CD8-positive, alpha-beta memory T cell (primary cell): Measurements from ENCODE around the gene LRRFIP1. TPM values are rescaled to one million over a fixed set of nuclear protein-coding genes. Genes with fewer than 3 reads are reported as not detected.

Experiments
- CTCF ChIA-PET: fragments of 350-600 bp; sonication (Branson Sonifier 250); formaldehyde crosslinking; loops from one replicate; lab custom pipeline; 2021; ENCODE audit warnings: antibody characterized with exemption; lab: Charles Lee
- POLR2A ChIA-PET: fragments of 350-600 bp; sonication (Branson Sonifier 250); formaldehyde crosslinking; loops from one replicate; lab custom pipeline; 2021; ENCODE audit warnings: antibody characterized with exemption; lab: Charles Lee
- DNase-seq, 5 donors: peaks; one replicate each; pipeline versions ENCODE4 v3.0.0 to v3.0.0-alpha.2; 2020 to 2022; ENCODE audit warnings: mixed read lengths in 1 of 5
- H3K27ac ChIP-seq: one replicate; pipeline ENCODE4 v1.7.0; 2013; ENCODE audit warnings: low read depth, mild to moderate bottlenecking, low read length, moderate library complexity
- H3K27me3 ChIP-seq: 2 replicates; pipeline ENCODE4 v1.7.0; 2013; ENCODE audit warnings: low read length, mild to moderate bottlenecking; ENCODE audit not compliant: insufficient read depth, poor library complexity, severe bottlenecking
- H3K36me3 ChIP-seq: 2 replicates; pipeline ENCODE4 v1.7.0; 2013; ENCODE audit warnings: mild to moderate bottlenecking, low read length, moderate library complexity; ENCODE audit not compliant: insufficient read depth
- H3K4me1 ChIP-seq: 2 replicates; pipeline ENCODE4 v1.7.0; 2013; ENCODE audit warnings: mild to moderate bottlenecking, low read length, moderate library complexity; ENCODE audit not compliant: insufficient read depth
- H3K4me3 ChIP-seq: 2 replicates; pipeline ENCODE4 v1.7.0; 2013; ENCODE audit warnings: mild to moderate bottlenecking, low read length
- H3K9me3 ChIP-seq: 2 replicates; pipeline ENCODE4 v1.7.0; 2013; ENCODE audit warnings: mild to moderate bottlenecking, low read length
- H3K27ac Mint-ChIP-seq, 8 donors: one replicate each; pipeline ENCODE4 v1.8.0; 2020 to 2021; ENCODE audit warnings: mixed read lengths in 8 of 8, mild to moderate bottlenecking in 6 of 8, inconsistent platforms in 3 of 8, moderate library complexity in 3 of 8
- H3K27me3 Mint-ChIP-seq, 2 donors: one replicate each; pipeline ENCODE4 v1.8.0; 2020 to 2021; ENCODE audit warnings: mixed read lengths in 2 of 2, mild to moderate bottlenecking in 1 of 2, moderate library complexity in 1 of 2
- H3K36me3 Mint-ChIP-seq, 3 donors: one replicate each; pipeline ENCODE4 v1.8.0; 2020 to 2021; ENCODE audit warnings: mixed read lengths in 3 of 3, inconsistent platforms in 1 of 3, mild to moderate bottlenecking in 1 of 3
- H3K4me1 Mint-ChIP-seq, 3 donors: one replicate each; pipeline ENCODE4 v1.8.0; 2020 to 2021; ENCODE audit warnings: mixed read lengths in 3 of 3, inconsistent platforms in 1 of 3, mild to moderate bottlenecking in 1 of 3
- H3K4me3 Mint-ChIP-seq, 7 donors: one replicate each; pipeline ENCODE4 v1.8.0; 2020 to 2021; ENCODE audit warnings: mixed read lengths in 7 of 7, mild to moderate bottlenecking in 6 of 7, moderate library complexity in 4 of 7, inconsistent platforms in 2 of 7
- H3K9me3 Mint-ChIP-seq, 5 donors: one replicate each; pipeline ENCODE4 v1.8.0; 2020 to 2022; ENCODE audit warnings: mixed read lengths in 5 of 5, mild to moderate bottlenecking in 3 of 5, moderate library complexity in 2 of 5, inconsistent platforms in 1 of 5
- polyA plus RNA-seq: library from polyadenylated mRNA; unstranded; fragments of 300-500 nt; fragmentation: Illumina TruSeq; gene quantifications from one replicate; pipeline ENCODE4 v1.2.3, GENCODE V29; 2021
- total RNA-seq, 2 experiments: library from RNA; stranded (reverse); gene quantifications; one replicate each; pipeline ENCODE4 v1.2.3, GENCODE V29; 2021

Gene LRRFIP1
- total and polyA plus RNA-seq, 3 experiments from 2014 or later = 128 to 192 (median 188) TPM

GRCh38 chr2:237612527-237613357 lies 14.6 kb upstream of the LRRFIP1 start:
- ChIA-PET CTCF (no interaction called here), POLR2A (no interaction called here)
- Histone ChIP-seq H3K9me3 (no peaks in the 10 kb centered on the region), H3K4me1 (peaks cover 19% of the 10 kb centered on the region), H3K4me3 (no peak overlapping the region), H3K27me3 (no peaks in the 10 kb centered on the region), H3K36me3 (no peaks in the 10 kb centered on the region), H3K27ac (no peak overlapping the region)
- H3K36me3 Mint-ChIP-seq = no peaks in the 10 kb centered on the region
- peak overlapping the region in 1 of 8 donors; percentile 32 for H3K27ac Mint-ChIP-seq
- H3K4me1 Mint-ChIP-seq = peaks cover 12 to 15% (median 15%) of the 10 kb centered on the region in 3 donors
- H3K27me3 Mint-ChIP-seq = peaks cover 8 to 18% of the 10 kb centered on the region in 2 donors
- H3K4me3 Mint-ChIP-seq = no peak overlapping the region
- H3K9me3 Mint-ChIP-seq = no peaks in the 10 kb centered on the region
- DNase-seq = no peak

GRCh38 chr2:237613679-237614078 lies 13.7 kb upstream of the LRRFIP1 start:
- H3K27me3 Mint-ChIP-seq = peaks cover 12 to 18% of the 10 kb centered on the region in 2 donors
- no peak overlapping the region for H3K4me3 Mint-ChIP-seq
- Histone ChIP-seq H3K36me3 (no peaks in the 10 kb centered on the region), H3K4me3 (no peak overlapping the region), H3K4me1 (peaks cover 19% of the 10 kb centered on the region), H3K9me3 (no peaks in the 10 kb centered on the region), H3K27me3 (no peaks in the 10 kb centered on the region), H3K27ac (no peak overlapping the region)
- no peak for DNase-seq
- POLR2A ChIA-PET = no interaction called here
- peak overlapping the region in 2 of 8 donors; percentile 49 to 63 for H3K27ac Mint-ChIP-seq
- peaks cover 12 to 17% (median 15%) of the 10 kb centered on the region in 3 donors for H3K4me1 Mint-ChIP-seq
- H3K9me3 Mint-ChIP-seq = no peaks in the 10 kb centered on the region
- CTCF ChIA-PET = no interaction called here
- H3K36me3 Mint-ChIP-seq = no peaks in the 10 kb centered on the region

GRCh38 chr2:237614151-237614720 lies 13.2 kb upstream of the LRRFIP1 start:
- H3K27me3 ChIP-seq = no peaks in the 10 kb centered on the region
- ChIA-PET CTCF (no interaction called here), POLR2A (no interaction called here)

GRCh38 chr2:237615631-237616249 lies 11.6 kb upstream of the LRRFIP1 start:
- Histone ChIP-seq H3K4me3 (no peak overlapping the region), H3K4me1 (peaks cover 19% of the 10 kb centered on the region), H3K27ac (no peak overlapping the region), H3K27me3 (no peaks in the 10 kb centered on the region), H3K36me3 (no peaks in the 10 kb centered on the region), H3K9me3 (no peaks in the 10 kb centered on the region)
- Mint-ChIP-seq H3K9me3 (no peaks in the 10 kb centered on the region), H3K27me3 (peaks cover 5 to 12% of the 10 kb centered on the region in 2 donors), H3K27ac (peak overlapping the region in 1 of 8 donors; percentile 48), H3K4me3 (no peak overlapping the region), H3K36me3 (no peaks in the 10 kb centered on the region), H3K4me1 (peaks cover 12 to 17% (median 15%) of the 10 kb centered on the region in 3 donors)
- DNase-seq = no peak
- POLR2A ChIA-PET = no interaction called here
- CTCF ChIA-PET = no interaction called here

More at GRCh38 chr2:237614151-237614720, 13.2 kb upstream of the LRRFIP1 start:
- Mint-ChIP-seq H3K27ac (no peak overlapping the region), H3K36me3 (no peaks in the 10 kb centered on the region), H3K4me3 (no peak overlapping the region), H3K27me3 (peaks cover 13 to 16% of the 10 kb centered on the region in 2 donors), H3K9me3 (no peaks in the 10 kb centered on the region), H3K4me1 (peaks cover 12 to 17% (median 15%) of the 10 kb centered on the region in 3 donors)
- H3K9me3 ChIP-seq = no peaks in the 10 kb centered on the region
- no peak overlapping the region for H3K4me3 ChIP-seq
- H3K27ac ChIP-seq = no peak overlapping the region
- peaks cover 19% of the 10 kb centered on the region for H3K4me1 ChIP-seq
- peak in 1 of 5 donors; percentile 44 for DNase-seq
- H3K36me3 ChIP-seq = no peaks in the 10 kb centered on the region

- peak overlapping the region in 2 of 8 donors; percentile 5 to 47 for H3K27ac Mint-ChIP-seq
- no peaks in the 10 kb centered on the region for H3K36me3 Mint-ChIP-seq
- H3K9me3 Mint-ChIP-seq = no peaks in the 10 kb centered on the region
- peaks cover 12 to 17% (median 15%) of the 10 kb centered on the region in 3 donors for H3K4me1 Mint-ChIP-seq
- DNase-seq = no peak
- no peaks in the 10 kb centered on the region for H3K27me3 ChIP-seq
- H3K4me3 ChIP-seq = no peak overlapping the region
- H3K4me3 Mint-ChIP-seq = no peak overlapping the region
- H3K27me3 Mint-ChIP-seq = peaks cover 5 to 13% of the 10 kb centered on the region in 2 donors
- ChIA-PET CTCF (no interaction called here), POLR2A (no interaction called here)
- H3K27ac ChIP-seq = no peak overlapping the region
- peaks cover 19% of the 10 kb centered on the region for H3K4me1 ChIP-seq
- no peaks in the 10 kb centered on the region for H3K36me3 ChIP-seq
- H3K9me3 ChIP-seq = no peaks in the 10 kb centered on the region
Measured at GRCh38 chr2:237616373-237616733, 11.0 kb upstream of the LRRFIP1 start.

GRCh38 chr2:237616734-237617586 lies 10.4 kb upstream of the LRRFIP1 start:
- no peak overlapping the region for H3K27ac ChIP-seq
- CTCF ChIA-PET = interaction anchor here (1.0 kb wide), 1 partner anchor 195 kb away, joined by 3 read pairs; no protein-coding TSS in a partner anchor
- H3K4me3 Mint-ChIP-seq = peak overlapping the region in 4 of 7 donors; percentile 13 to 61 (median 36)
- H3K4me1 ChIP-seq = peaks cover 19% of the 10 kb centered on the region
- POLR2A ChIA-PET = no interaction called here
- peaks cover 5 to 11% of the 10 kb centered on the region in 2 donors for H3K27me3 Mint-ChIP-seq
- H3K4me1 Mint-ChIP-seq = peaks cover 12 to 17% (median 15%) of the 10 kb centered on the region in 3 donors
- no peaks in the 10 kb centered on the region for H3K9me3 Mint-ChIP-seq
- H3K36me3 ChIP-seq = no peaks in the 10 kb centered on the region
- peak overlapping the region in 4 of 8 donors; percentile 2 to 71 (median 48) for H3K27ac Mint-ChIP-seq
- H3K4me3 ChIP-seq = no peak overlapping the region
- H3K9me3 ChIP-seq = no peaks in the 10 kb centered on the region
- H3K36me3 Mint-ChIP-seq = no peaks in the 10 kb centered on the region
- H3K27me3 ChIP-seq = no peaks in the 10 kb centered on the region
- peak in 1 of 5 donors; percentile 53 for DNase-seq

- no peaks in the 10 kb centered on the region for H3K9me3 Mint-ChIP-seq
- no peak overlapping the region for H3K27ac Mint-ChIP-seq
- H3K4me3 ChIP-seq = no peak overlapping the region
- no peak for DNase-seq
- CTCF ChIA-PET = interaction anchor here (1.0 kb wide), 1 partner anchor 196 kb away, joined by 3 read pairs; no protein-coding TSS in a partner anchor
- no peaks in the 10 kb centered on the region for H3K36me3 ChIP-seq
- H3K27me3 ChIP-seq = no peaks in the 10 kb centered on the region
- no peaks in the 10 kb centered on the region for H3K36me3 Mint-ChIP-seq
- peaks cover 19% of the 10 kb centered on the region for H3K4me1 ChIP-seq
- POLR2A ChIA-PET = no interaction called here
- H3K4me1 Mint-ChIP-seq = peaks cover 12 to 17% (median 15%) of the 10 kb centered on the region in 3 donors
- no peak overlapping the region for H3K27ac ChIP-seq
- peaks cover 5 to 10% of the 10 kb centered on the region in 2 donors for H3K27me3 Mint-ChIP-seq
- H3K9me3 ChIP-seq = no peaks in the 10 kb centered on the region
- H3K4me3 Mint-ChIP-seq = peak overlapping the region in 1 of 7 donors; percentile 32
Measured at GRCh38 chr2:237617587-237617982, 9.8 kb upstream of the LRRFIP1 start.
